Adrenal gland (tissue), 12 donors: ENCODE results near the gene NAPB. TPM values are rescaled to one million over a fixed set of nuclear protein-coding genes. Genes with fewer than 3 reads are reported as not detected.
A peak's percentile ranks its signal among the peaks of the same experiment; 100 is the strongest.

ENCODE experiments used
- DNase-seq, 7 donors: peaks; one replicate each; pipeline ENCODE4 v3.0.0-alpha.2; 2019 to 2020
- H3K27ac ChIP-seq, 5 donors: fragments of 200-600 bp; sonication (generic) in 4 of 5; 1 replicate in 3 of 5; 2 replicates in 2 of 5; pipeline versions ENCODE4 v1.5.1 to v1.8.0; 2016 to 2020; ENCODE audit warnings: mild to moderate bottlenecking in 1 of 5
- H3K27me3 ChIP-seq: fragments of 200-600 bp; 2 replicates; pipeline ENCODE4 v1.8.0; 2021
- H3K36me3 ChIP-seq, 2 donors: fragments of 200-600 bp; replicated peaks in 1 of 2; 1 replicate in 1 of 2; 2 replicates in 1 of 2; pipeline versions ENCODE4 v1.5.1 to v1.8.0; 2018 to 2022
- H3K4me1 ChIP-seq, 2 donors: fragments of 200-600 bp; replicated peaks in 1 of 2; 1 replicate in 1 of 2; 2 replicates in 1 of 2; pipeline versions ENCODE4 v1.5.1 to v1.8.0; 2018 to 2021
- H3K4me3 ChIP-seq, 4 donors: fragments of 200-600 bp; sonication (generic) in 3 of 4; one replicate each; pipeline ENCODE4 v1.5.1; 2016 to 2018
- H3K9me3 ChIP-seq, 3 donors: fragments of 200-600 bp; sonication (generic) in 1 of 3; replicated peaks in 1 of 3; 1 replicate in 2 of 3; 2 replicates in 1 of 3; pipeline versions ENCODE4 v1.5.1 to v1.8.0; 2016 to 2021
- POLR2A ChIP-seq, 2 donors: fragments of 450-650 bp; IDR thresholded peaks; one replicate each; pipeline ENCODE4 v1.6.1; 2017; ENCODE audit warnings: antibody characterized with exemption in 2 of 2, mild to moderate bottlenecking in 2 of 2, moderate library complexity in 1 of 2
- WGBS, 4 donors: extraction: QIAGEN DNeasy Blood & Tissue Kit in 2 of 4; methylation state at CpG; one replicate each; pipeline versions ENCODE4 v1.1.5 to v1.1.7; 2013 to 2017; 5-methylcytosine and 5-hydroxymethylcytosine counted together
- intact Hi-C, 2 donors: fragments of 100-400 bp; cut with DNase I; formaldehyde crosslinking; loops; one replicate each; pipeline versions ENCODE4 v1.14.1 to v1.15.0; 2022 to 2023
- polyA plus RNA-seq, 3 donors: library from polyadenylated mRNA; stranded (reverse); fragments of 200-250 nt in 2 of 3; fragments of 350-450 nt in 1 of 3; fragmentation: Illumina TruSeq in 1 of 3; extraction: RNeasy Lipid Tissue Mini Kit (QIAGEN cat#74804) in 1 of 3; gene quantifications; one replicate each; pipeline ENCODE4 v1.2.3, GENCODE V29; 2013 to 2014
- total RNA-seq, 9 donors: library from RNA; depleted of rRNA in 4 of 9; stranded (reverse); fragments of >200 nt in 4 of 9; fragments of 120-200 nt in 1 of 9; fragmentation: NEBNext Ultra II Directional in 1 of 9; extraction: Animal tissue kit (Norgen Biotek cat#: 25700) in 1 of 9; gene quantifications; one replicate each; pipeline versions ENCODE4 v1.1.0 to v1.2.4, GENCODE V29; 2013 to 2023
- TF ChIP-seq, protein P1 (sequence below), 6 experiments: fragments of 450-650 bp in 4 of 6; fragments of 200-600 bp in 2 of 6; sonication (generic) in 1 of 6; IDR thresholded peaks; 1 replicate in 5 of 6; 2 replicates in 1 of 6; pipeline versions ENCODE4 v1.5.1 to v1.8.0; 2016 to 2021; ENCODE audit warnings: antibody characterized with exemption in 6 of 6, mild to moderate bottlenecking in 2 of 6, moderate library complexity in 1 of 6
- donor health status: healthy with polysubstance abuse.
- donor health status: Bipolar disorder and iron deficiency.
- donor health status: DM: yes; HTN: yes; CAD: no.
- donor health status: DM: no; HTN: no; CAD: no.
- donor health status: DM: no; HTN: no; CAD: no.
- donor health status: DM: yes; HTN: yes; CAD: no.

Gene NAPB
- total and polyA plus RNA-seq, 12 donors: 11.8 to 27.5 (median 20.2) TPM

DNA sequence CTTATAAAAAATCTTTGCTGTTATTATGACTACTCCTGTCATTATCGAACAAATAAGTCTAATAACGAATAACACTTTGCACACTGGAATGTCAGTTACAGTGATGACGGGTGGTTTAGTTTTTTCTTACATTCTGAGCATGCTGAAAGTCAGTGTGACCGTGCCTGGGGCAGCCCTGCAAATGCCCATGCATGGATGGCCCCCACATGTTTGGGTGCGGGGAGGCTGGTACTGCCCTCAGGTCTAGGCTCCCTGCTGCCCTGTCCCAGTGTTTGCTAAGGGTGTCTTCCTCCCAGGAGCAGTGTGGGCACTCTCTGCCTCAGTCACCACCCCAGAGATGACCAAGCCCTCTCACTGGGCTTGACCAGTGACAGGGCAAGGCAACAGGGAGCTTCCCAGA is 21.1 kb upstream of the NAPB start:
- DNase-seq: no peak
- WGBS, 4 donors: 67 to 81% (median 75%) methylated on average over 5 of the region's 5 CpGs
- no peak for TF ChIP-seq POLR2A (IDR thresholded peaks at IDR 0.05)
- TF ChIP-seq, protein P1, sequence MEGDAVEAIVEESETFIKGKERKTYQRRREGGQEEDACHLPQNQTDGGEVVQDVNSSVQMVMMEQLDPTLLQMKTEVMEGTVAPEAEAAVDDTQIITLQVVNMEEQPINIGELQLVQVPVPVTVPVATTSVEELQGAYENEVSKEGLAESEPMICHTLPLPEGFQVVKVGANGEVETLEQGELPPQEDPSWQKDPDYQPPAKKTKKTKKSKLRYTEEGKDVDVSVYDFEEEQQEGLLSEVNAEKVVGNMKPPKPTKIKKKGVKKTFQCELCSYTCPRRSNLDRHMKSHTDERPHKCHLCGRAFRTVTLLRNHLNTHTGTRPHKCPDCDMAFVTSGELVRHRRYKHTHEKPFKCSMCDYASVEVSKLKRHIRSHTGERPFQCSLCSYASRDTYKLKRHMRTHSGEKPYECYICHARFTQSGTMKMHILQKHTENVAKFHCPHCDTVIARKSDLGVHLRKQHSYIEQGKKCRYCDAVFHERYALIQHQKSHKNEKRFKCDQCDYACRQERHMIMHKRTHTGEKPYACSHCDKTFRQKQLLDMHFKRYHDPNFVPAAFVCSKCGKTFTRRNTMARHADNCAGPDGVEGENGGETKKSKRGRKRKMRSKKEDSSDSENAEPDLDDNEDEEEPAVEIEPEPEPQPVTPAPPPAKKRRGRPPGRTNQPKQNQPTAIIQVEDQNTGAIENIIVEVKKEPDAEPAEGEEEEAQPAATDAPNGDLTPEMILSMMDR (IDR thresholded peaks at IDR 0.05): no peak
- intact Hi-C loops: loop anchor here (2.0 to 5.0 kb wide), 2 partner anchors 164 to 165 kb away; partner anchors contain the start of gene CST9 (in 1 of the 2)
- Histone ChIP-seq H3K4me1 (no peaks in the 10 kb centered on the region), H3K27me3 (no peaks in the 10 kb centered on the region), H3K4me3 (no peak overlapping the region), H3K27ac (no peak overlapping the region), H3K9me3 (no peaks in the 10 kb centered on the region), H3K36me3 (no peaks in the 10 kb centered on the region)

DNA sequence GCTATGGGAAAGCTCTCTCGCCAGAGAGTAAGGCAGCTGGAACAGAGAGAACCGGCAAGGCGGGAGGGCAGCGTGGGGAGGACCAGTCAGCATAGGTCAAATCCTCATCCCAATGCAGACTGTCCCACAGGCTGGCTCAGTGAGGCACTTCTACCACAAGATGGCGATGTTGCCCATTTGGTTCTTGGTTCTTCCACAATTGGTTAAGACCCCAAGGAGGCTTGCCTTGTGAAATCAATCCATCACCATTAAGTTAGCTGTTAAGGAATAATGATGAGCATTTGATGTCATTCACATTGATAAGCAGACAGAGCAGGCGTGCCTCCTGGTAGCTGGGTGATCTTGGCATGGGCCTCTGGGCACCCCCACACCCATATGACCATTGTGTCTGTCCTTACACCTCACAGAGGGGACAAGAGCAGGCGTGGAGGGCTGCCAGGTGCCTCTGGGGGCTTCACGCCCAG is 20.6 kb upstream of the NAPB start:
- intact Hi-C loops: loop anchor here (2.0 to 5.0 kb wide), 2 partner anchors 165 kb away; partner anchors contain the start of gene CST9 (in 1 of the 2)
- no peak overlapping the region for H3K4me3 ChIP-seq
- H3K27ac ChIP-seq: no peak overlapping the region
- no peaks in the 10 kb centered on the region for H3K36me3 ChIP-seq
- 12 to 19% (median 17%) methylated on average over 8 of the region's 8 CpGs for WGBS, 4 donors
- DNase-seq: peak; percentile 51 to 87 (median 70)
- TF ChIP-seq, protein P1 (IDR thresholded peaks at IDR 0.05): peak; percentile 73 to 95 (median 81)
- TF ChIP-seq POLR2A (IDR thresholded peaks at IDR 0.05): no peak
- no peaks in the 10 kb centered on the region for H3K27me3 ChIP-seq
- no peaks in the 10 kb centered on the region for H3K4me1 ChIP-seq
- no peaks in the 10 kb centered on the region for H3K9me3 ChIP-seq

DNA sequence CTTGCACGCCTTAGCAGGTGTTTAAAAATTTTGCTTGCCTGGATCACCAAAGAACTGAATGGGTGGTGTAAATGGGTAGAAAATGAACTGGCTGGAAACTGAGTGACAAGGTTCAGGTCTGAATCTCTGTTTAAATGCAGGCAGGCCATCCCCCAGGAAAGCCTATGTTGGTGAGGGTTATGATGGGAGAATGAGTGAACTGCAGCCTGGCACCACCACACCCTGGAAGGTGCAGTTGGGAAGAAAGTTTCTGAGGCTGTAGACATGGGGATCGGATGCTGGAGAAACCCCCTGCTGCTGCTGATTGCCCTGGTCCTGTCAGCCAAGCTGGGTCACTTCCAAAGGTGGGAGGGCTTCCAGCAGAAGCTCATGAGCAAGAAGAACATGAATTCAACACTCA is 18.7 kb upstream of the NAPB start:
- no peaks in the 10 kb centered on the region for H3K27me3 ChIP-seq
- no peak for TF ChIP-seq POLR2A (IDR thresholded peaks at IDR 0.05)
- TF ChIP-seq, protein P1 (IDR thresholded peaks at IDR 0.05): no peak
- peaks cover 0 to 3% of the 10 kb centered on the region in 2 donors for H3K4me1 ChIP-seq
- intact Hi-C loops: loop anchor here in 1 of 2 donors (5.0 kb wide), 1 partner anchor 167 kb away; the partner anchor contains the start of gene CST9
- DNase-seq: no peak
- H3K27ac ChIP-seq: no peak overlapping the region
- H3K9me3 ChIP-seq: no peaks in the 10 kb centered on the region
- no peaks in the 10 kb centered on the region for H3K36me3 ChIP-seq
- WGBS, 4 donors: 74 to 96% (median 86%) methylated on average over 1 to 2 of the region's 2 CpGs
- H3K4me3 ChIP-seq: no peak overlapping the region

DNA sequence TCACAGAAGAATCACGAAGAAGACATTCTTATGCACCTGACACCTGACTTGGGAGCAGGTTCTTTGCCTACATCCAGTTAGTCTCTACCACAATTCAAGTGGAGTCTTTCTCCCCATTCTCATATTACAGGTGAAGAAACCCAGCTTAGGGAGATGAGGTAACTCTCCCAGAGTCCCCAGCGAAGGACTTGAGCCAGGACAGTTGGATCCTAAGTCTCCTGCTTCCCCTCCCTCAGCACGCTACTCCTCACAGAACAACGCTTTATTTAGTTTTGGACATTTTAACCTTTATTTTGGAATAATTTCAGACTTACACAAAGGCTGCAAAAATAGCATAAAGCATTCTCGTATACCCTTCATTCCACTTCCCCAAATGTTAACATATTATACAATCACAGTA is 17.4 kb upstream of the NAPB start:
- intact Hi-C loops: no loop called here
- TF ChIP-seq POLR2A (IDR thresholded peaks at IDR 0.05): no peak
- TF ChIP-seq, protein P1 (IDR thresholded peaks at IDR 0.05): no peak
- 72 to 80% (median 76%) methylated on average over 5 of the region's 5 CpGs for WGBS, 4 donors

More for the DNA sequence above, 17.4 kb upstream of the NAPB start:
- Histone ChIP-seq H3K36me3 (no peaks in the 10 kb centered on the region), H3K9me3 (no peaks in the 10 kb centered on the region), H3K4me1 (peaks cover 0 to 3% of the 10 kb centered on the region in 2 donors), H3K27me3 (no peaks in the 10 kb centered on the region), H3K4me3 (no peak overlapping the region), H3K27ac (no peak overlapping the region)
- no peak for DNase-seq
